Measurements from ENCODE around the gene ZNF581. TPM values are rescaled to one million over a fixed set of nuclear protein-coding genes. Genes with fewer than 3 reads are reported as not detected.
A peak's percentile ranks its signal among the peaks of the same experiment; 100 is the strongest.

ZNF581 gene
- total and polyA plus RNA-seq, 4 experiments from 2014 or later, result 21.2 to 28.5 (median 23.0) TPM

DNA sequence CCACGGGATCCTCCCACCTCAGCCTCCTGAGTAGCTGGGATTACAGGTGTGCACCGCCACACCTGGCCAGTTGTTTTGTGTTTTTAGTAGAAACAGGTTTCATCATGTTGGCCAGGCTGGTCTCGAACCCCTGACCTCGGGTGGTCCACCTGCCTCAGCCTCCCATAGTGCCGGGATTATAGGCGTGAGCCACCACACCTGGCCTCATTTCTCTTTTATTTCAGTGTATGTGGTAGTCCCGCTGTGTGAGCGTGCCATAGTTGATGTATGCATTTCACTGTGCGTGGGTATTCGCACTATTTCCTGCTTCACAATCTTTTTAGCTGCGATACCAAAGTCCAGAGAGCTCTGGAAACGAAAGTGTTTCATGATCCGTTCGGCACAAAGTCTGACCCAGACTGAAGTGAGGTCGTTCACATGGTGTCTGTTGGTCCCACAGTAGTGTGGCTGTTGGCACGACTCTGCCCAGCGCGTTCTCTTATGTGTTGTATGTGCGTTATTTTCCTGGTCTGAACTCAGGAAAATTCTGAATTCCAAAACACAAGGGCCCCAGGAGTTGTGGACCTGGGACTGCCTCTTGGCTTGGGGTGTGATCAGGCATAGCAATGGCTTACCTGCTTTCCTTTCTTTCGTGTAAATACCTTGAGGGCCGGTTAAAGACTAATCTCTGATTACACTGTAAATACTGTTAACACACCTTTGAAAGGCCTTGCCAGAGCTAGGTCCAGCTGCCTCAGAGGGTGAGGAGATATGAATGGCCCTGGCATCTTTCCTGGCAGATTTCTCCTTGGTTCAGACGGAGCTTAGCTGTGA is 40.2 kb downstream of the ZNF581 start:
- no peak for DNase-seq
- POLR2A ChIA-PET (ENCODE audit: partially characterized antibody), result no interaction called here
- H3K27ac Mint-ChIP-seq, result no peak overlapping the region
- H3K27me3 Mint-ChIP-seq, result no peaks in the 10 kb centered on the region
- intact Hi-C loops (cut with micrococcal nuclease), result no loop called here
- H3K27ac ChIP-seq (ENCODE audit: low read depth, low read length), result no peak overlapping the region
- no peaks in the 10 kb centered on the region for H3K27me3 ChIP-seq (ENCODE audit: insufficient read depth, low read length)
- CTCF ChIA-PET (ENCODE audit: partially characterized antibody), result no interaction called here
- H3K36me3 Mint-ChIP-seq, result peaks cover 10 to 62% of the 10 kb centered on the region in 2 donors
- H3K4me3 Mint-ChIP-seq, result no peak overlapping the region
- no peaks in the 10 kb centered on the region for H3K9me3 Mint-ChIP-seq
- peaks cover 62% of the 10 kb centered on the region for H3K36me3 ChIP-seq (ENCODE audit: insufficient read depth, low read length)
- H3K4me1 ChIP-seq (ENCODE audit: insufficient read depth, low read length), result peaks cover 19% of the 10 kb centered on the region
- H3K4me3 ChIP-seq (ENCODE audit: low read length in 2 of 2), result no peak overlapping the region
- H3K9me3 ChIP-seq (ENCODE audit: control insufficient read depth in 1 of 2, low read length in 2 of 2), result no peaks in the 10 kb centered on the region
- peaks cover 4 to 42% (median 10%) of the 10 kb centered on the region in 4 donors for H3K4me1 Mint-ChIP-seq

- POLR2A ChIA-PET (ENCODE audit: partially characterized antibody), result no interaction called here
- Mint-ChIP-seq H3K27ac (no peak overlapping the region), H3K36me3 (peaks cover 7 to 55% of the 10 kb centered on the region in 2 donors), H3K4me1 (peaks cover 0 to 29% (median 4%) of the 10 kb centered on the region in 4 donors), H3K4me3 (no peak overlapping the region), H3K27me3 (no peaks in the 10 kb centered on the region), H3K9me3 (no peaks in the 10 kb centered on the region)
- Histone ChIP-seq H3K27ac (ENCODE audit: low read depth, low read length) (no peak overlapping the region), H3K4me1 (ENCODE audit: insufficient read depth, low read length) (peaks cover 7% of the 10 kb centered on the region), H3K36me3 (ENCODE audit: insufficient read depth, low read length) (peaks cover 62% of the 10 kb centered on the region), H3K4me3 (ENCODE audit: low read length in 2 of 2) (no peak overlapping the region), H3K27me3 (ENCODE audit: insufficient read depth, low read length) (no peaks in the 10 kb centered on the region), H3K9me3 (ENCODE audit: control insufficient read depth in 1 of 2, low read length in 2 of 2) (no peaks in the 10 kb centered on the region)
- DNase-seq, result no peak
- intact Hi-C loops (cut with micrococcal nuclease), result no loop called here
- CTCF ChIA-PET (ENCODE audit: partially characterized antibody), result no interaction called here
Measured at GRCh38 chr19:55684946-55685681, 41.7 kb downstream of the ZNF581 start.

GRCh38 chr19:55685776-55686175 is 42.3 kb downstream of the ZNF581 start:
- ChIA-PET POLR2A (ENCODE audit: partially characterized antibody) (no interaction called here), CTCF (ENCODE audit: partially characterized antibody) (no interaction called here)
- Histone ChIP-seq H3K9me3 (ENCODE audit: control insufficient read depth in 1 of 2, low read length in 2 of 2) (no peaks in the 10 kb centered on the region), H3K36me3 (ENCODE audit: insufficient read depth, low read length) (peaks cover 61% of the 10 kb centered on the region), H3K27ac (ENCODE audit: low read depth, low read length) (no peak overlapping the region), H3K4me1 (ENCODE audit: insufficient read depth, low read length) (peaks cover under 1% of the 10 kb centered on the region), H3K4me3 (ENCODE audit: low read length in 2 of 2) (no peak overlapping the region), H3K27me3 (ENCODE audit: insufficient read depth, low read length) (no peaks in the 10 kb centered on the region)
- Mint-ChIP-seq H3K4me1 (peaks cover 0 to 22% (median 4%) of the 10 kb centered on the region in 4 donors), H3K9me3 (no peaks in the 10 kb centered on the region), H3K27ac (peak overlapping the region in 2 of 7 donors; percentile 8 to 29), H3K36me3 (peaks cover 3 to 52% of the 10 kb centered on the region in 2 donors), H3K4me3 (no peak overlapping the region), H3K27me3 (no peaks in the 10 kb centered on the region)
- intact Hi-C loops (cut with micrococcal nuclease), result no loop called here
- no peak for DNase-seq

DNA sequence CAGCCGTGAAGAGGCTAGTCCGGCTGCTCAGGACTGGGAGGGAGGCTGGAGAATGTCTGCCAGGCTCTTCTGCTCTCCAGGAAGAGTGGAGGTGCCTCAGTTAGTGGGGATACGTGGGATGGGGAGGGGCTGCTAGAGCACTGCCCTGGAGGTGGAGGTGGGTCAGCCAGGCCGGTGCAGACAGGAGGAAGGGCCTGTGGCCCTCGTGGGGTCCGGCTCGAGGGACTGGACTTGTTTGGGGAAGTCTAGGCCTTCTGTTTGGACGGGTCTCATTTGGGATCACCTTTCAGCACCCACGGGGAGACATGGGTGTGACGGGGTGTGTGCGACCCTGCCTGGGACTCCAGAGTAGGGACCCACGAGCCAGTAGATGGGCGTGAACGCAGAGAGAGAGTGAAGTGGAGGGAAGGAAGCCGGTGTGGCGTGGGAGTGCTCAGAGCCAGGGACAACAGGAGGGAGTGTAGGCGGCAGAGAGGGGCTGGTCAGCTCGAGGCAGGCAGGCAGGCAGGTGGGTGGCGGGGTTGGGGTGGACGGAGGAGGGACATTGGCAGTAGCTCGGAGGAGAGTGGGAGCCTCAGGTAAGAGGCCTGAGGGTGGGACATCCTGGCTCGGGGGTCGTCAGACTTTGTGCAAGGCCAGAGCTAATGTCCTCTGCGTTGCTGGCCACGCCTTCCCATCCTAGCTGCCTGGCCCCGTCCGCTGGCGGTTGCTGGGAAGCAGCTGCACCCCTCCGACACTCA is 43.0 kb downstream of the ZNF581 start:
- Mint-ChIP-seq H3K27me3 (no peaks in the 10 kb centered on the region), H3K4me1 (peaks cover 0 to 20% (median 4%) of the 10 kb centered on the region in 4 donors), H3K4me3 (no peak overlapping the region), H3K36me3 (peaks cover 3 to 56% of the 10 kb centered on the region in 2 donors), H3K9me3 (no peaks in the 10 kb centered on the region), H3K27ac (peak overlapping the region in 2 of 7 donors; percentile 55 to 74)
- no peak overlapping the region for H3K4me3 ChIP-seq (ENCODE audit: low read length in 2 of 2)
- no peak for DNase-seq
- H3K4me1 ChIP-seq (ENCODE audit: insufficient read depth, low read length), result no peaks in the 10 kb centered on the region
- intact Hi-C loops (cut with micrococcal nuclease), result no loop called here
- POLR2A ChIA-PET (ENCODE audit: partially characterized antibody), result no interaction called here
- peaks cover 60% of the 10 kb centered on the region for H3K36me3 ChIP-seq (ENCODE audit: insufficient read depth, low read length)
- H3K27me3 ChIP-seq (ENCODE audit: insufficient read depth, low read length), result no peaks in the 10 kb centered on the region
- CTCF ChIA-PET (ENCODE audit: partially characterized antibody), result no interaction called here
- H3K9me3 ChIP-seq (ENCODE audit: control insufficient read depth in 1 of 2, low read length in 2 of 2), result no peaks in the 10 kb centered on the region
- H3K27ac ChIP-seq (ENCODE audit: low read depth, low read length), result no peak overlapping the region

GRCh38 chr19:55687281-55688201 is 44.1 kb downstream of the ZNF581 start:
- H3K36me3 ChIP-seq (ENCODE audit: insufficient read depth, low read length), result peaks cover 53% of the 10 kb centered on the region
- Mint-ChIP-seq H3K4me1 (peaks cover 0 to 20% (median 3%) of the 10 kb centered on the region in 4 donors), H3K36me3 (peaks cover 3 to 55% of the 10 kb centered on the region in 2 donors), H3K4me3 (no peak overlapping the region), H3K27me3 (no peaks in the 10 kb centered on the region), H3K27ac (peak overlapping the region in 3 of 7 donors; percentile 31 to 70 (median 56)), H3K9me3 (no peaks in the 10 kb centered on the region)
- H3K4me1 ChIP-seq (ENCODE audit: insufficient read depth, low read length), result no peaks in the 10 kb centered on the region
- ChIA-PET POLR2A (ENCODE audit: partially characterized antibody) (no interaction called here), CTCF (ENCODE audit: partially characterized antibody) (no interaction called here)
- no peaks in the 10 kb centered on the region for H3K9me3 ChIP-seq (ENCODE audit: control insufficient read depth in 1 of 2, low read length in 2 of 2)
- no peaks in the 10 kb centered on the region for H3K27me3 ChIP-seq (ENCODE audit: insufficient read depth, low read length)
- H3K4me3 ChIP-seq (ENCODE audit: low read length in 2 of 2), result no peak overlapping the region
- intact Hi-C loops (cut with micrococcal nuclease), result no loop called here
- no peak for DNase-seq
- no peak overlapping the region for H3K27ac ChIP-seq (ENCODE audit: low read depth, low read length)

DNA sequence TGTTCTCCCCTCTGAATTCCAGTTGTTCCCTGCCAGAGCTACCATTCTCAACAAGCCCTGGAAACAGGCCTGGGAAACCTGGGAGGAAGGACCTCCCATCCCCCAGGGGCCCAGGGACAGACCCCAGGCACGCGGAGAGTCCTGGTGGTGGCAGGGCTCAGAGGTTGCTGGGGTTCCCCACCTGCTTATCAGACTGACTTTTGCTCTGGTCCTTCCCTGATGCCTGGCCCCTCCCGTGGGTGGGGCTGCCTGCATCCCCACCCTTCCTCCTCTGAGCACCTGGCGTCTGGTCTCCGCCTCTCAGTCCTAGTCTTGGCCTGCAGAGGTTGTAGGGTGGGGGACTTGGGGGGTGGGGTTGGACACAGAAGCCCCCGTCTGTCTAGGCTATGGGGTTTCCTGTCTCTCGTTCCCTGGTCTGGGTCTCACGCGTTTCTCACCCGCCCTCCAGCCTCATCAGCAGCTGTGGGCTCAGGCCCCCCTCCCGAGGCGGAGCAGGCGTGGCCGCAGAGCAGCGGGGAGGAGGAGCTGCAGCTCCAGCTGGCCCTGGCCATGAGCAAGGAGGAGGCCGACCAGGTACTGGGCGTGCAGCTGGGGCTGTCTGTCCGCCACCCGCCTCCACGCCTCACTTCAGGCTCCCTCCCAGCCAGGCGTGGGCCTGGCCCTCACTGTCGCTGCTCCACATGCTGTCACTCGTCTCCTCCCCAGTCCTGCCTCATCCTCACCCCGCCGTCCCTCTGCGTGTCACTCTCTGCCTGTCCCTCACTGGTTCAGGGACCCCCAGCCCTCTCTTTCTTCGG is 45.2 kb downstream of the ZNF581 start:
- no peak for DNase-seq

More for the DNA sequence above, 45.2 kb downstream of the ZNF581 start:
- Histone ChIP-seq H3K4me3 (ENCODE audit: low read length in 2 of 2) (no peak overlapping the region), H3K36me3 (ENCODE audit: insufficient read depth, low read length) (peaks cover 58% of the 10 kb centered on the region), H3K9me3 (ENCODE audit: control insufficient read depth in 1 of 2, low read length in 2 of 2) (no peaks in the 10 kb centered on the region), H3K4me1 (ENCODE audit: insufficient read depth, low read length) (no peaks in the 10 kb centered on the region), H3K27ac (ENCODE audit: low read depth, low read length) (no peak overlapping the region), H3K27me3 (ENCODE audit: insufficient read depth, low read length) (no peaks in the 10 kb centered on the region)
- ChIA-PET POLR2A (ENCODE audit: partially characterized antibody) (no interaction called here), CTCF (ENCODE audit: partially characterized antibody) (no interaction called here)
- no peak overlapping the region for H3K4me3 Mint-ChIP-seq
- peak overlapping the region in 1 of 7 donors; percentile 25 for H3K27ac Mint-ChIP-seq
- peaks cover 0 to 16% (median 1%) of the 10 kb centered on the region in 4 donors for H3K4me1 Mint-ChIP-seq
- H3K9me3 Mint-ChIP-seq, result no peaks in the 10 kb centered on the region
- H3K36me3 Mint-ChIP-seq, result peaks cover 7 to 58% of the 10 kb centered on the region in 2 donors
- intact Hi-C loops (cut with micrococcal nuclease), result no loop called here
- H3K27me3 Mint-ChIP-seq, result no peaks in the 10 kb centered on the region

Data from CD4-positive, alpha-beta memory T cell (primary cell).